Mucosa of descending colon (tissue), 3 donors: Measurements from ENCODE around the gene TBC1D7. TPM values are rescaled to one million over a fixed set of nuclear protein-coding genes. Genes with fewer than 3 reads are reported as not detected.

ENCODE experiments used
- ATAC-seq: fragments of 200-7000 bp; cut with Tn5 transposase; one replicate; pipeline ENCODE4 v1.9.1; 2020; ENCODE audit warnings: mild to moderate bottlenecking, moderate library complexity
- DNase-seq, 3 donors: peaks; one replicate each; pipeline ENCODE4 v3.0.0-alpha.2; 2020
- H3K36me3 ChIP-seq: fragments of 200-600 bp; one replicate; pipeline ENCODE4 v1.8.0; 2021; ENCODE audit warnings: low read depth, mild to moderate bottlenecking
- H3K4me1 ChIP-seq: fragments of 200-600 bp; one replicate; pipeline ENCODE4 v1.8.0; 2021; ENCODE audit warnings: low read depth, mild to moderate bottlenecking
- H3K4me3 ChIP-seq: fragments of 200-600 bp; one replicate; pipeline ENCODE4 v1.8.0; 2021; ENCODE audit warnings: mild to moderate bottlenecking
- H3K9me3 ChIP-seq: fragments of 200-600 bp; one replicate; pipeline ENCODE4 v1.8.0; 2021; ENCODE audit warnings: mild to moderate bottlenecking
- CTCF ChIP-seq: fragments of 200-600 bp; IDR thresholded peaks from one replicate; pipeline ENCODE4 v1.8.0; 2022; ENCODE audit warnings: antibody characterized with exemption, mild to moderate bottlenecking
- intact Hi-C, 2 donors: fragments of 100-400 bp; cut with DNase I in 1 of 2; cut with micrococcal nuclease in 1 of 2; formaldehyde crosslinking; loops; one replicate each; pipeline versions ENCODE4 v1.11.0 to v1.11.1; 2022; cut with DNase I, micrococcal nuclease
- long read RNA-seq, 2 donors: library from polyadenylated mRNA; unstranded; transcript quantifications; one replicate each; pipeline ENCODE4 v2.0.0, GENCODE V29; 2019 to 2021
- total RNA-seq, 3 donors: library from RNA; stranded (reverse); fragmentation: NEBNext Ultra II Directional in 2 of 3; extraction: Animal tissue kit (Norgen Biotek cat#: 25700) in 2 of 3; gene quantifications; one replicate each; pipeline versions ENCODE4 v1.2.1 to v1.2.4, GENCODE V29; 2021 to 2023
- donor health status: DM: no; HTN: no; CAD: no; lungs with moderate emphysema.
- donor health status: DM: no; HTN: no; CAD: no.
- donor health status: DM: no; HTN: yes; CAD: no.

Gene TBC1D7
- total RNA-seq: 10 to 100 TPM; 14.0 to 25.7 (median 22.4) TPM
- long read RNA-seq, donor 1, partial matches to known transcripts: 0 of 19 reads
- long read RNA-seq, donor 1, other reads (novel, unspliced or antisense): 17 of 19 reads
- long read RNA-seq, donor 2, partial matches to known transcripts: 0 of 18 reads
- long read RNA-seq, donor 2, other reads (novel, unspliced or antisense): 14 of 18 reads

- Histone ChIP-seq H3K36me3 (no peaks in the 10 kb centered on the region), H3K9me3 (no peaks in the 10 kb centered on the region), H3K4me1 (peaks cover 8% of the 10 kb centered on the region), H3K4me3 (peak within 1 kb of the TSS; percentile 59)
- DNase-seq (peak; percentile 93 to 97 (median 96)), ATAC-seq (peak; percentile 97)
- intact Hi-C loops: no loop called here
- TF ChIP-seq CTCF: no peak
Measured at GRCh38 chr6:13328076-13328874, at the start of gene TBC1D7. TBC1D7 (minus strand) TSS chr6:13328537; CDS start chr6:13326898, 1,639 bp downstream.

- no peak overlapping the region for H3K4me3 ChIP-seq
- no peak for DNase-seq
- H3K36me3 ChIP-seq: no peaks in the 10 kb centered on the region
- no peak for ATAC-seq
- TF ChIP-seq CTCF: no peak
- H3K4me1 ChIP-seq: peaks cover 16% of the 10 kb centered on the region
- no peaks in the 10 kb centered on the region for H3K9me3 ChIP-seq
- intact Hi-C loops: no loop called here
Measured at GRCh38 chr6:13377054-13377758, 48.9 kb upstream of the TBC1D7 start.

GRCh38 chr6:13375360-13375878 lies 47.1 kb upstream of the TBC1D7 start:
- no peaks in the 10 kb centered on the region for H3K9me3 ChIP-seq
- no peak for ATAC-seq
- H3K4me3 ChIP-seq: no peak overlapping the region
- H3K4me1 ChIP-seq: peaks cover 10% of the 10 kb centered on the region
- no peaks in the 10 kb centered on the region for H3K36me3 ChIP-seq
- no peak for DNase-seq
- TF ChIP-seq CTCF: no peak
- intact Hi-C loops: no loop called here

- ATAC-seq: no peak
- intact Hi-C loops: no loop called here
Measured at GRCh38 chr6:13373919-13374318, 45.6 kb upstream of the TBC1D7 start.

More at GRCh38 chr6:13373919-13374318, 45.6 kb upstream of the TBC1D7 start:
- no peak for DNase-seq
- TF ChIP-seq CTCF: no peak
- no peak overlapping the region for H3K4me3 ChIP-seq
- H3K4me1 ChIP-seq: peaks cover 5% of the 10 kb centered on the region
- H3K36me3 ChIP-seq: no peaks in the 10 kb centered on the region
- no peaks in the 10 kb centered on the region for H3K9me3 ChIP-seq
